Smooth muscle cell (in vitro differentiated cells): ENCODE results near the gene PCSK2. TPM values are rescaled to one million over a fixed set of nuclear protein-coding genes. Genes with fewer than 3 reads are reported as not detected.

Experiments
- DNase-seq: peaks from one replicate; lab custom pipeline; 2025; ENCODE audit not compliant: unreplicated experiment; lab: John Stamatoyannopoulos, UW
- H2AFZ ChIP-seq: fragments of 200-600 bp; sonication (generic); 2 replicates; pipeline ENCODE4 v1.6.0; 2016; ENCODE audit warnings: antibody characterized with exemption, low read depth, mild to moderate bottlenecking
- H3F3A ChIP-seq: fragments of 200-600 bp; sonication (generic); 2 replicates; pipeline ENCODE4 v1.6.0; 2017; ENCODE audit warnings: antibody characterized with exemption, low read depth
- H3K27ac ChIP-seq: fragments of 200-600 bp; sonication (generic); 2 replicates; pipeline ENCODE4 v1.5.1; 2016; ENCODE audit warnings: low read depth, mild to moderate bottlenecking
- H3K27me3 ChIP-seq: fragments of 200-600 bp; sonication (generic); 2 replicates; pipeline ENCODE4 v1.6.1; 2016; ENCODE audit warnings: low read depth, mild to moderate bottlenecking
- H3K36me3 ChIP-seq: fragments of 200-600 bp; sonication (generic); 2 replicates; pipeline ENCODE4 v1.5.1; 2016; ENCODE audit warnings: low read depth
- H3K4me1 ChIP-seq: fragments of 200-600 bp; sonication (generic); 2 replicates; pipeline ENCODE4 v1.5.1; 2016; ENCODE audit warnings: low read depth
- H3K4me2 ChIP-seq: fragments of 200-600 bp; sonication (generic); 2 replicates; pipeline ENCODE4 v1.6.0; 2016; ENCODE audit warnings: mild to moderate bottlenecking
- H3K4me3 ChIP-seq: fragments of 200-600 bp; sonication (generic); 2 replicates; pipeline ENCODE4 v1.5.1; 2016; ENCODE audit warnings: mild to moderate bottlenecking
- H3K79me2 ChIP-seq: fragments of 200-600 bp; sonication (generic); 2 replicates; pipeline ENCODE4 v1.6.0; 2016; ENCODE audit warnings: low read depth, mild to moderate bottlenecking
- H3K9ac ChIP-seq: fragments of 200-600 bp; sonication (generic); 2 replicates; pipeline ENCODE4 v1.6.0; 2016; ENCODE audit warnings: low read depth
- H3K9me3 ChIP-seq: fragments of 200-600 bp; sonication (generic); replicated peaks from 2 replicates; pipeline ENCODE4 v1.5.1; 2016; ENCODE audit warnings: low read depth
- H4K20me1 ChIP-seq: fragments of 200-600 bp; sonication (generic); 2 replicates; pipeline ENCODE4 v1.6.0; 2016; ENCODE audit warnings: low read depth
- CTCF ChIP-seq: fragments of 200-600 bp; sonication (generic); IDR thresholded peaks from 2 replicates; pipeline ENCODE4 v1.5.1; 2017; ENCODE audit warnings: borderline replicate concordance, mild to moderate bottlenecking, antibody characterized with exemption; ENCODE audit not compliant: insufficient read depth, poor library complexity, severe bottlenecking
- WGBS: methylation state at CpG from one replicate; pipeline ENCODE4 v1.1.7; 2016; ENCODE audit warnings: low lambda C conversion rate; 5-methylcytosine and 5-hydroxymethylcytosine counted together
- polyA plus RNA-seq: library from polyadenylated mRNA; unstranded; fragments of >200 nt; fragmentation: Nextera tagmentation; extraction: Ambion mirVana; gene quantifications from 2 replicates; pipeline ENCODE4 v1.2.1, GENCODE V29; 2016
- total RNA-seq: library from RNA; depleted of rRNA; stranded (reverse); fragments of >200 nt; gene quantifications from 2 replicates; pipeline ENCODE4 v1.2.3, GENCODE V29; 2014

The PCSK2 gene
- total and polyA plus RNA-seq, 2 experiments from 2014 or later, result not detected

- WGBS, result 96% methylated on average over 1 of the region's 1 CpG
- Histone ChIP-seq H3K79me2 (no peaks in the 10 kb centered on the region), H4K20me1 (no peaks in the 10 kb centered on the region), H3K4me1 (no peaks in the 10 kb centered on the region), H3K4me3 (no peak overlapping the region), H3K9me3 (no peaks in the 10 kb centered on the region), H3K27me3 (no peaks in the 10 kb centered on the region), H3K4me2 (no peak overlapping the region), H2AFZ (no peak overlapping the region), H3K36me3 (no peaks in the 10 kb centered on the region), H3F3A (no peaks in the 10 kb centered on the region), H3K27ac (no peak overlapping the region), H3K9ac (no peak overlapping the region)
- TF ChIP-seq CTCF, result no peak
- no peak for DNase-seq
Observed at GRCh38 chr20:17463711-17464110, 236.9 kb downstream of the PCSK2 start.

DNA sequence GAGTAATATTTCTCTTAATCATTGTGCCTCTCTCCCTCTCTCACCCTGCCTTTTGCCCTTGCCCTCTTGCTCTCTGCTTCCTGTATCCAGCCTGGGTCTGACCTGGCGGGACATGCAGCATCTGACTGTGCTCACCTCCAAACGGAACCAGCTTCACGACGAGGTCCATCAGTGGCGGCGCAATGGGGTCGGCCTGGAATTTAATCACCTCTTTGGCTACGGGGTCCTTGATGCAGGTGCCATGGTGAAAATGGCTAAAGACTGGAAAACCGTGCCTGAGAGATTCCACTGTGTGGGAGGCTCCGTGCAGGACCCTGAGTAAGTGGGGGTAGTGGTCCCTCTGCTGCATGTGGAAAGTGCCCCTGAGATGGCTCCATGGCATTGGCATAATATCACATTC is 238.4 kb downstream of the PCSK2 start:
- H3K9me3 ChIP-seq, result no peaks in the 10 kb centered on the region

DNA sequence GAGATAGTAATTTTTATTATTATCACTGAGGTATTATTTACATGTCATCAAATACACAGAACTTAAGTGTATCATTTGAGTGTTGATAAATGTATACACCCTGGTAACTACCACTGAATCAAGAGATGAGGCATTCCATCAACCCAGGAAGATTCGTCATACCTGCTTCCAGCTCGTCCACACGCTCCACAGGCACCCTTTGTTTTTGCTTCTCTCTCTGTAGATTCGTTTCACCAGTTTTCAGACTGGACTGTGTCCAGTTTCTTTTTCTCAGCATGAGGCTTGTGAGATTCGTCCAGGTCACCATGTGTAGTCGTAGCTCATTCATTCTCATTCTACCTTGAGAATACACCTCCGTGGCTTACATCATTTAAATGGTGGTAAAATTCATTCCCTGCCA is 239.8 kb downstream of the PCSK2 start:
- Histone ChIP-seq H3F3A (no peaks in the 10 kb centered on the region), H4K20me1 (no peaks in the 10 kb centered on the region), H3K9me3 (no peaks in the 10 kb centered on the region), H3K9ac (no peak overlapping the region), H3K27ac (no peak overlapping the region), H3K27me3 (no peaks in the 10 kb centered on the region), H3K4me2 (no peak overlapping the region), H3K4me1 (no peaks in the 10 kb centered on the region), H3K4me3 (no peak overlapping the region), H3K36me3 (no peaks in the 10 kb centered on the region), H2AFZ (no peak overlapping the region), H3K79me2 (no peaks in the 10 kb centered on the region)
- WGBS, result 86% methylated on average over 7 of the region's 7 CpGs
- DNase-seq, result no peak
- no peak for TF ChIP-seq CTCF

More for the DNA sequence above, 238.4 kb downstream of the PCSK2 start:
- Histone ChIP-seq H3K4me2 (no peak overlapping the region), H3K27me3 (no peaks in the 10 kb centered on the region), H3K9ac (no peak overlapping the region), H3K79me2 (no peaks in the 10 kb centered on the region), H3F3A (no peaks in the 10 kb centered on the region), H2AFZ (no peak overlapping the region), H3K36me3 (no peaks in the 10 kb centered on the region), H3K4me3 (no peak overlapping the region), H4K20me1 (no peaks in the 10 kb centered on the region), H3K27ac (no peak overlapping the region), H3K4me1 (no peaks in the 10 kb centered on the region)
- whole genome bisulfite sequencing, result 90% methylated on average over 10 of the region's 10 CpGs
- no peak for DNase-seq
- TF ChIP-seq CTCF, result no peak

- no peak for DNase-seq
- 73% methylated on average over 4 of the region's 4 CpGs for WGBS
- Histone ChIP-seq H3F3A (no peaks in the 10 kb centered on the region), H3K27ac (no peak overlapping the region), H3K4me3 (no peak overlapping the region), H3K27me3 (no peaks in the 10 kb centered on the region), H2AFZ (no peak overlapping the region), H3K4me1 (no peaks in the 10 kb centered on the region), H3K4me2 (no peak overlapping the region), H3K9me3 (no peaks in the 10 kb centered on the region), H3K36me3 (no peaks in the 10 kb centered on the region), H3K9ac (no peak overlapping the region), H4K20me1 (no peaks in the 10 kb centered on the region), H3K79me2 (no peaks in the 10 kb centered on the region)
- TF ChIP-seq CTCF, result no peak
Observed at GRCh38 chr20:17467120-17467655, 240.3 kb downstream of the PCSK2 start.
